ENCODE measurements around the gene LPIN1.
"Not testable (repeated sequence)": the region's sequence is repeated elsewhere in the genome, so short reads cannot be mapped to it uniquely, and the experiment has no call there.

The LPIN1 gene

GRCh38 chr2:11745613-11746375 lies 638 bp upstream of the LPIN1 start:
- DNase-seq: no peak

GRCh38 chr2:11746807-11747459 lies 501 bp downstream of the LPIN1 start:
- no peak for DNase-seq

GRCh38 chr2:11748018-11748860 lies 1.8 kb downstream of the LPIN1 start:
- no peak for DNase-seq

- DNase-seq: no peak
Observed at GRCh38 chr2:11748861-11749645, 2.6 kb downstream of the LPIN1 start.

- DNase-seq: no peak
Observed at GRCh38 chr2:11749646-11750349, 3.4 kb downstream of the LPIN1 start.

- no peak for DNase-seq
Observed at GRCh38 chr2:11750422-11750821, 4.0 kb downstream of the LPIN1 start.

GRCh38 chr2:11750917-11751316 lies 4.5 kb downstream of the LPIN1 start:
- no peak for DNase-seq

GRCh38 chr2:11752906-11753305 lies 6.5 kb downstream of the LPIN1 start:
- no peak for DNase-seq

- no peak for DNase-seq
Observed at GRCh38 chr2:11753452-11753885, 7.0 kb downstream of the LPIN1 start.

GRCh38 chr2:11753886-11754699 lies 7.7 kb downstream of the LPIN1 start:
- peak; percentile 28 to 53 (median 34) for DNase-seq

- DNase-seq: no peak
Observed at GRCh38 chr2:11754700-11755015, 8.2 kb downstream of the LPIN1 start.

GRCh38 chr2:11757101-11757500 lies 10.7 kb downstream of the LPIN1 start:
- DNase-seq: no peak

GRCh38 chr2:11758187-11758586 lies 11.8 kb downstream of the LPIN1 start:
- DNase-seq: no peak

GRCh38 chr2:11758647-11759046 lies 12.2 kb downstream of the LPIN1 start:
- no peak for DNase-seq

- DNase-seq: not testable (repeated sequence)
Observed at GRCh38 chr2:11759182-11759975, 12.9 kb downstream of the LPIN1 start.

- DNase-seq: no peak
Observed at GRCh38 chr2:11761259-11761658, 14.8 kb downstream of the LPIN1 start.

- DNase-seq: no peak
Observed at GRCh38 chr2:11762031-11762430, 15.6 kb downstream of the LPIN1 start.

- DNase-seq: no peak
Observed at GRCh38 chr2:11762799-11763461, 16.5 kb downstream of the LPIN1 start.

- DNase-seq: no peak
Observed at GRCh38 chr2:11764359-11764758, 17.9 kb downstream of the LPIN1 start.

GRCh38 chr2:11764920-11765319 lies 18.5 kb downstream of the LPIN1 start:
- DNase-seq: no peak
